Panc1 (cell line): ENCODE data around the gene MST1R. TPM values are rescaled to one million over a fixed set of nuclear protein-coding genes. Genes with fewer than 3 reads are reported as not detected.

Source experiments
- ATAC-seq: fragments of 200-7000 bp; cut with Tn5 transposase; 2 replicates; pipeline ENCODE4 v1.9.1; 2020; ENCODE audit warnings: mild to moderate bottlenecking, moderate library complexity
- Bru-seq: library from RNA; stranded (reverse); fragments of 400-500 nt; gene quantifications from one replicate; lab custom pipeline; 2021; lab: Mats Ljungman, UMichigan
- BruChase-seq, 2 experiments: library from RNA; stranded (reverse); fragments of 400-500 nt; gene quantifications; one replicate each; lab custom pipeline; 2021; lab: Mats Ljungman, UMichigan
- BruUV-seq: library from RNA; stranded (reverse); fragments of 400-500 nt; replicated peaks from 2 replicates; lab custom pipeline; 2021; lab: Mats Ljungman, UMichigan
- CTCF ChIA-PET: fragments of 300-600 bp; sonication (Branson Sonifier 250); formaldehyde crosslinking; loops from one replicate; lab custom pipeline; 2022; ENCODE audit warnings: antibody characterized with exemption; lab: Charles Lee
- POLR2A ChIA-PET: fragments of 300-600 bp; sonication (Branson Sonifier 250); formaldehyde crosslinking; loops from one replicate; lab custom pipeline; 2022; ENCODE audit warnings: antibody characterized with exemption; lab: Charles Lee
- DNase-seq: peaks from one replicate; pipeline ENCODE4 v3.0.0-alpha.2; 2010; ENCODE audit warnings: low read depth, low spot score
- H3K27ac ChIP-seq: 2 replicates; pipeline ENCODE4 v1.5.1; 2011; ENCODE audit warnings: mild to moderate bottlenecking, low read length, inconsistent platforms
- H3K27me3 ChIP-seq: fragments of 200-500 bp; sonication (Bioruptor generic); 2 replicates; pipeline ENCODE4 v1.6.0; 2014; ENCODE audit warnings: low read length, inconsistent platforms; ENCODE audit not compliant: control insufficient read depth, insufficient read depth
- H3K36me3 ChIP-seq: fragments of 200-500 bp; sonication (Bioruptor generic); 2 replicates; pipeline ENCODE4 v1.5.1; 2014; ENCODE audit warnings: inconsistent platforms, mild to moderate bottlenecking, low read length, moderate library complexity; ENCODE audit not compliant: control insufficient read depth, insufficient read depth
- H3K4me1 ChIP-seq: 2 replicates; pipeline ENCODE4 v1.5.1; 2011; ENCODE audit warnings: inconsistent platforms, mild to moderate bottlenecking, low read length, moderate library complexity; ENCODE audit not compliant: control insufficient read depth, insufficient read depth
- H3K4me3 ChIP-seq, 2 experiments: 2 replicates each; pipeline ENCODE4 v1.5.1; 2011 to 2012; ENCODE audit warnings: low read depth in 2 of 2, low read length in 2 of 2, mild to moderate bottlenecking in 2 of 2, inconsistent platforms in 1 of 2, moderate library complexity in 1 of 2
- H3K9me3 ChIP-seq: fragments of 200-500 bp; sonication (Bioruptor generic); 2 replicates; pipeline ENCODE4 v1.5.1; 2014; ENCODE audit warnings: low read depth, mild to moderate bottlenecking, inconsistent platforms, low read length, moderate library complexity; ENCODE audit not compliant: control insufficient read depth, insufficient read depth
- POLR2AphosphoS5 ChIP-seq: IDR thresholded peaks from 2 replicates; pipeline ENCODE4 v1.6.1; 2012; ENCODE audit warnings: mild to moderate bottlenecking, low read depth, low read length, moderate library complexity
- SIN3A ChIP-seq: IDR thresholded peaks from 2 replicates; pipeline ENCODE4 v1.6.1; 2012; ENCODE audit warnings: low read depth, mild to moderate bottlenecking, low read length, moderate library complexity, borderline replicate concordance; ENCODE audit not compliant: insufficient read depth
- TCF7L2 ChIP-seq: IDR thresholded peaks from 2 replicates; pipeline ENCODE4 v1.6.1; 2011; ENCODE audit warnings: mild to moderate bottlenecking, low read depth, low read length, inconsistent platforms
- in situ Hi-C: cut with HindIII; loops from 2 replicates; pipeline ENCODE4 v1.10.0; 2016; ENCODE audit warnings: low sequenced_read_pairs, low pct_unique_long_range_greater_than_20kb
- intact Hi-C: fragments of 100-400 bp; cut with micrococcal nuclease; formaldehyde crosslinking; loops from one replicate; pipeline ENCODE4 v1.10.0; 2022; ENCODE audit not compliant: unreplicated experiment
- long read RNA-seq: library from polyadenylated mRNA; unstranded; transcript quantifications from one replicate; pipeline ENCODE4 v2.0.0, GENCODE V29; 2021; ENCODE audit not compliant: unreplicated experiment
- polyA plus RNA-seq: library from polyadenylated mRNA; unstranded; fragments of >200 nt; gene quantifications from one replicate; pipeline ENCODE4 v1.2.1, GENCODE V29; 2012; ENCODE audit warnings: missing spikeins; ENCODE audit not compliant: insufficient read length
- total RNA-seq: library from RNA; stranded (reverse); gene quantifications from one replicate; pipeline ENCODE4 v1.2.1, GENCODE V29; 2021; ENCODE audit not compliant: unreplicated experiment
- TF ChIP-seq, protein P1 (sequence below), 2 experiments: IDR thresholded peaks; 2 replicates each; pipeline ENCODE4 v1.6.1; 2011 to 2012; ENCODE audit warnings: low read depth in 2 of 2, control low read depth in 1 of 2, low read length in 1 of 2, mild to moderate bottlenecking in 1 of 2, moderate library complexity in 1 of 2; ENCODE audit not compliant: insufficient read depth in 1 of 2
- TF ChIP-seq, protein P2 (sequence below): fragments of 450-650 bp; IDR thresholded peaks from 2 replicates; pipeline ENCODE4 v1.5.1; 2017; ENCODE audit warnings: mild to moderate bottlenecking

The MST1R gene
- 27.5 TPM for total RNA-seq
- 18.7 TPM for polyA plus RNA-seq
- Bru-seq, nascent RNA: percentile 60 among the genes with signal in this experiment
- BruChase-seq, experiment 1, labeled RNA remaining after a 2-hour chase: percentile 72 among the genes with signal in this experiment
- percentile 62 among the genes with signal in this experiment for BruChase-seq, experiment 2, labeled RNA remaining after a 6-hour chase
- long read RNA-seq, full-length matches to known transcripts: 6 of 35 reads
- long read RNA-seq, partial matches to known transcripts: 7 of 35 reads
- long read RNA-seq, other reads (novel, unspliced or antisense): 22 of 35 reads

DNA sequence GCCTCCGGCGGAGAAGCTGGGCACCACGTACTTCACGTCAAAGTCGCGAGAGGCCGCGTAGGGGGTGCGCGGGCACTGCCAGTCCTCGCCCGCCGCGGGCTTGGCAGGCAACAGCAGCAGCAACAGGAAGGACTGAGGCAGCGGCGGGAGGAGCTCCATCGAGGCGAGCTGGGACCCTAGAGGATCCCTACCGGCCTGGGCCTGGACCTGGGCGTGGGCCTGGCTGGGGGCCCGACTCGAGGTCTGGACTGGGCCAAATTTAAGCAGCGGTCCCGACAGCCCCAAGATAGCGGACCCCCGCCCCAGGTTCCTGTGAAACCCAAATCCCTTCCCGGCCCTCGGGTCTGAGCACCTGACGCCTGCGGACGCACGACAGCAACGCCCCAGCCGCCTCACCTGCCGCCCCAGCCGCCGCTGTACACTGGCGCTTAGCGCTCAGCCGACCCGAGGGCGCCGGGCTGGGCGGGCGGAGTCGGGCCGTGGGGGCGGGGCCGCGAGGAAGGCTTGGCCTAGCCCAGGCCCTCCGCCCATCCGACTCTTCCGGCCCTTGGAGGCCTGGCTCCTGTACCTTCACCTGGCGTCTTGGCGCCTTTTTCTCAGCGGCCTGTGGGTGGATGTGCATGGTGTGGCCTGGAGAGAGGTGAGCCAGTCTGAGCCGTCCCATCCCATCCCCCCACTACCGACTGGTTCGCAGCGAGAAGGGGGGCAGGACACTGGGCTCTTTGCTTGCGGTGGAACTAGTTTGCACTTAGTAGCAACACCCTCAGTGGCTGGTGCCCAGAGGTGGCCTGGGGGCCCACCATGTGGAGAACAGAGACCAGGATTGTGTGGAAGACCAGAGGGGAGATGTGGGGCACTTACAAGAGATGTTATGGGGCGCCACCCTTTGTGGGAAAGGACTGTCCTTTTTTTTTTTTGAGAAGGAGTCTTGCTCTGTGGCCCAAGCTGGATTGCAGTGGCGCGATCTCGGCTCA is at the start of gene MST1R:
MST1R (minus strand) TSS at position 423 of the 974 bp plus-strand sequence; CDS start at position 159, 264 bp downstream.
- Histone ChIP-seq H3K4me3 (peak within 1 kb of the TSS; percentile 46 to 62), H3K27me3 (no peaks in the 10 kb centered on the region), H3K27ac (peak within 1 kb of the TSS; percentile 87), H3K36me3 (peaks cover 2% of the 10 kb centered on the region; the same call in 1 of the 2 replicates), H3K9me3 (no peaks in the 10 kb centered on the region), H3K4me1 (peaks cover 33% of the 10 kb centered on the region)
- POLR2A ChIA-PET: no interaction called here
- intact Hi-C loops (no loop called here), in situ Hi-C loops (no loop called here)
- CTCF ChIA-PET: interaction anchor here (0.5 to 0.7 kb wide), 3 partner anchors 51 to 1503 kb away, joined by 3 to 5 read pairs (median 3); no protein-coding TSS in a partner anchor
- BruUV-seq: TSS peak; percentile 93
- no peak for DNase-seq
- ATAC-seq: peak; percentile 83
- TF ChIP-seq, protein P1, sequence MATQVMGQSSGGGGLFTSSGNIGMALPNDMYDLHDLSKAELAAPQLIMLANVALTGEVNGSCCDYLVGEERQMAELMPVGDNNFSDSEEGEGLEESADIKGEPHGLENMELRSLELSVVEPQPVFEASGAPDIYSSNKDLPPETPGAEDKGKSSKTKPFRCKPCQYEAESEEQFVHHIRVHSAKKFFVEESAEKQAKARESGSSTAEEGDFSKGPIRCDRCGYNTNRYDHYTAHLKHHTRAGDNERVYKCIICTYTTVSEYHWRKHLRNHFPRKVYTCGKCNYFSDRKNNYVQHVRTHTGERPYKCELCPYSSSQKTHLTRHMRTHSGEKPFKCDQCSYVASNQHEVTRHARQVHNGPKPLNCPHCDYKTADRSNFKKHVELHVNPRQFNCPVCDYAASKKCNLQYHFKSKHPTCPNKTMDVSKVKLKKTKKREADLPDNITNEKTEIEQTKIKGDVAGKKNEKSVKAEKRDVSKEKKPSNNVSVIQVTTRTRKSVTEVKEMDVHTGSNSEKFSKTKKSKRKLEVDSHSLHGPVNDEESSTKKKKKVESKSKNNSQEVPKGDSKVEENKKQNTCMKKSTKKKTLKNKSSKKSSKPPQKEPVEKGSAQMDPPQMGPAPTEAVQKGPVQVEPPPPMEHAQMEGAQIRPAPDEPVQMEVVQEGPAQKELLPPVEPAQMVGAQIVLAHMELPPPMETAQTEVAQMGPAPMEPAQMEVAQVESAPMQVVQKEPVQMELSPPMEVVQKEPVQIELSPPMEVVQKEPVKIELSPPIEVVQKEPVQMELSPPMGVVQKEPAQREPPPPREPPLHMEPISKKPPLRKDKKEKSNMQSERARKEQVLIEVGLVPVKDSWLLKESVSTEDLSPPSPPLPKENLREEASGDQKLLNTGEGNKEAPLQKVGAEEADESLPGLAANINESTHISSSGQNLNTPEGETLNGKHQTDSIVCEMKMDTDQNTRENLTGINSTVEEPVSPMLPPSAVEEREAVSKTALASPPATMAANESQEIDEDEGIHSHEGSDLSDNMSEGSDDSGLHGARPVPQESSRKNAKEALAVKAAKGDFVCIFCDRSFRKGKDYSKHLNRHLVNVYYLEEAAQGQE (IDR thresholded peaks at IDR 0.05; ENCODE audit: insufficient read depth in 1 of 2, low read depth in 2 of 2, low read length in 1 of 2): no peak
- peak; percentile 79 for TF ChIP-seq POLR2AphosphoS5
- TF ChIP-seq SIN3A: no peak

DNA sequence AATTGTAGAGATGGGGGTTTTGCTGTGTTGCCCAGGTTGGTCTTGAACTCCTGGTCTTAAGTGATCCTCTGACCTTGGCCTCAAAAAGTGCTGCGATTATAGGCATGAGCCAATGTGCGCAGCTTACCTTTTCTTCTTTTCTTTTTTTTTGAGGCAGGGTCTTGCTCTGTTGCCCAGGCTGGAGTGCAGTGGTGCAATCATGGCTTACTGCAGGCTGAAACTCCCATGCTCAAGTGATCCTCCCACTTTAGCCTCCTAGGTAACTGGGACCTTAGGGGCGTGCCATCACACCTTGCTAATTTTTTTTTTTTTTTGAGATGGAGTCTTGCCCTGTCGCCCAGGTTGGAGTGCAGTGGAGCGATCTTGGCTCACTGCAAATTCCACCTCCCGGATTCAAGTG is 49.3 kb upstream of the MST1R start:
- peaks cover 14% of the 10 kb centered on the region; the same call in 1 of the 2 replicates for H3K4me1 ChIP-seq
- H3K27me3 ChIP-seq: no peaks in the 10 kb centered on the region
- ATAC-seq: no peak
- no peaks in the 10 kb centered on the region for H3K36me3 ChIP-seq
- no peaks in the 10 kb centered on the region for H3K9me3 ChIP-seq
- intact Hi-C loops (no loop called here), in situ Hi-C loops (no loop called here)
- no peak overlapping the region for H3K27ac ChIP-seq
- ChIA-PET CTCF (interaction anchor here (0.7 kb wide), 1 partner anchor 23 kb away, joined by 7 read pairs; the partner anchor contains the start of gene MON1A), POLR2A (no interaction called here)
- no peak overlapping the region for H3K4me3 ChIP-seq
- no TSS peak for BruUV-seq
- TF ChIP-seq SIN3A: no peak
- TF ChIP-seq, protein P1 (IDR thresholded peaks at IDR 0.05; ENCODE audit: insufficient read depth in 1 of 2, low read depth in 2 of 2, low read length in 1 of 2): no peak
- TF ChIP-seq, protein P2, sequence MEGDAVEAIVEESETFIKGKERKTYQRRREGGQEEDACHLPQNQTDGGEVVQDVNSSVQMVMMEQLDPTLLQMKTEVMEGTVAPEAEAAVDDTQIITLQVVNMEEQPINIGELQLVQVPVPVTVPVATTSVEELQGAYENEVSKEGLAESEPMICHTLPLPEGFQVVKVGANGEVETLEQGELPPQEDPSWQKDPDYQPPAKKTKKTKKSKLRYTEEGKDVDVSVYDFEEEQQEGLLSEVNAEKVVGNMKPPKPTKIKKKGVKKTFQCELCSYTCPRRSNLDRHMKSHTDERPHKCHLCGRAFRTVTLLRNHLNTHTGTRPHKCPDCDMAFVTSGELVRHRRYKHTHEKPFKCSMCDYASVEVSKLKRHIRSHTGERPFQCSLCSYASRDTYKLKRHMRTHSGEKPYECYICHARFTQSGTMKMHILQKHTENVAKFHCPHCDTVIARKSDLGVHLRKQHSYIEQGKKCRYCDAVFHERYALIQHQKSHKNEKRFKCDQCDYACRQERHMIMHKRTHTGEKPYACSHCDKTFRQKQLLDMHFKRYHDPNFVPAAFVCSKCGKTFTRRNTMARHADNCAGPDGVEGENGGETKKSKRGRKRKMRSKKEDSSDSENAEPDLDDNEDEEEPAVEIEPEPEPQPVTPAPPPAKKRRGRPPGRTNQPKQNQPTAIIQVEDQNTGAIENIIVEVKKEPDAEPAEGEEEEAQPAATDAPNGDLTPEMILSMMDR: no peak
- TF ChIP-seq POLR2AphosphoS5: no peak
- no peak for TF ChIP-seq TCF7L2
- DNase-seq: no peak
